Breast epithelium (tissue), 4 donors: ENCODE results near the gene PTPN22. TPM values are rescaled to one million over a fixed set of nuclear protein-coding genes. Genes with fewer than 3 reads are reported as not detected.

Experiments
- DNase-seq, 2 donors: peaks; one replicate each; pipeline ENCODE4 v3.0.0-alpha.2; 2019; ENCODE audit warnings: low spot score in 2 of 2
- H3K27ac ChIP-seq, 2 donors: fragments of 200-600 bp; sonication (generic) in 1 of 2; one replicate each; pipeline ENCODE4 v1.5.1; 2016 to 2019; ENCODE audit warnings: mild to moderate bottlenecking in 1 of 2
- H3K27me3 ChIP-seq, 2 donors: fragments of 200-600 bp; sonication (generic) in 1 of 2; one replicate each; pipeline versions ENCODE4 v1.5.1 to v1.6.0; 2017 to 2019; ENCODE audit warnings: control low read depth in 1 of 2, mild to moderate bottlenecking in 1 of 2
- H3K36me3 ChIP-seq: fragments of 200-600 bp; one replicate; pipeline ENCODE4 v1.5.1; 2019
- H3K4me1 ChIP-seq, 2 donors: fragments of 200-600 bp; sonication (generic); one replicate each; pipeline ENCODE4 v1.5.1; 2016 to 2019; ENCODE audit warnings: control low read depth in 1 of 2
- H3K4me3 ChIP-seq, 3 donors: fragments of 200-600 bp; sonication (generic); 1 replicate in 2 of 3; 2 replicates in 1 of 3; pipeline ENCODE4 v1.5.1; 2016 to 2019; ENCODE audit warnings: mild to moderate bottlenecking in 3 of 3, moderate library complexity in 2 of 3
- H3K9me3 ChIP-seq, 2 donors: fragments of 200-600 bp; sonication (generic) in 1 of 2; one replicate each; pipeline ENCODE4 v1.5.1; 2016 to 2019; ENCODE audit warnings: control low read depth in 1 of 2
- CTCF ChIP-seq, 3 donors: fragments of 450-650 bp; IDR thresholded peaks; one replicate each; pipeline ENCODE4 v1.5.1; 2016 to 2017; ENCODE audit warnings: antibody characterized with exemption in 3 of 3, mild to moderate bottlenecking in 3 of 3, moderate library complexity in 3 of 3
- POLR2A ChIP-seq: fragments of 450-650 bp; IDR thresholded peaks from one replicate; pipeline ENCODE4 v1.6.1; 2016; ENCODE audit warnings: antibody characterized with exemption, mild to moderate bottlenecking, moderate library complexity
- POLR2AphosphoS5 ChIP-seq, 3 donors: sonication (generic); formaldehyde crosslinking; IDR thresholded peaks; one replicate each; pipeline ENCODE4 v1.6.1; 2017; ENCODE audit warnings: antibody characterized with exemption in 3 of 3
- intact Hi-C: fragments of 100-400 bp; cut with DNase I; formaldehyde crosslinking; loops from one replicate; pipeline ENCODE4 v1.15.1; 2023; ENCODE audit warnings: low total_unique reads
- total RNA-seq, 3 donors: library from RNA; depleted of rRNA; stranded (reverse); fragments of >200 nt; gene quantifications; one replicate each; pipeline ENCODE4 v1.1.0, GENCODE V29; 2016

Gene PTPN22
- total RNA-seq, 3 donors from 2014 or later = 3.4 to 7.2 (median 3.6) TPM

DNA sequence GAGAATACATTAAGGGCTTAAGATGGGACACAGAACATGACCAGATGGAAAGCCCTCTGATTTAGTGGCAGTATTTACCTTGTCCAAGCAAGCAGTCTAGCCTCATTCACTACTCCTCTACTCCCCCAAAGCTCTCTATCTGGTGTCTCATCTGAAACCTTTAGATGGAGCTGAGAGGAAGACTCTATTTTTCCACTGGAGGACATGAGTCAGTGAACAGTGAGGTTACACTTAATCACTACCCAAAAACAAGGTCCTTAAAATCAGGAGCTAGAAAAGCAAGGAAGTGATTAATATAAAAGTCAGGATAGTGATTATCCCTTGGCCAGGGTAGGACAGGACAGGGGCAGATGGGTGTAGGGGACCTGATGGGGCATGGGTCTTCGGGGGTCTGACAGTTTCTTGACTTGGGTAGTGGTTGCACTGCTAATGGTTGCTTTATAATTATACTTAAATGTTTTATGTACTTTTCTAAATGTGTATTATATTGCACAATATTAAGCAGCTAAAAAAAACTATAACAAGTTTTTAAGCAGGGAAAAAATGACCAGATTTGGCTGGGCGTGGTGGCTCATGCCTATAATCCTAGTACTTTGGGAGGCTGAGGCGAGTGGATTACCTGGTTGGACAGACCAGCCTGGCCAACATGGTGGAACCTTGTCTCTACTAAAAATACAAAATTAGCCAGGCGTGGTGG, 3.0 kb downstream of the PTPN22 start:
- H3K4me3 ChIP-seq = no peak overlapping the region
- no peaks in the 10 kb centered on the region for H3K9me3 ChIP-seq
- TF ChIP-seq POLR2AphosphoS5 (IDR thresholded peaks at IDR 0.05) = no peak
- no peak for TF ChIP-seq POLR2A
- no peak overlapping the region for H3K27ac ChIP-seq
- intact Hi-C loops = loop anchor here (10.0 kb wide), 1 partner anchor 796 kb away; no protein-coding TSS in a partner anchor
- H3K27me3 ChIP-seq = no peaks in the 10 kb centered on the region
- DNase-seq = no peak
- no peaks in the 10 kb centered on the region for H3K4me1 ChIP-seq
- H3K36me3 ChIP-seq = no peaks in the 10 kb centered on the region

DNA sequence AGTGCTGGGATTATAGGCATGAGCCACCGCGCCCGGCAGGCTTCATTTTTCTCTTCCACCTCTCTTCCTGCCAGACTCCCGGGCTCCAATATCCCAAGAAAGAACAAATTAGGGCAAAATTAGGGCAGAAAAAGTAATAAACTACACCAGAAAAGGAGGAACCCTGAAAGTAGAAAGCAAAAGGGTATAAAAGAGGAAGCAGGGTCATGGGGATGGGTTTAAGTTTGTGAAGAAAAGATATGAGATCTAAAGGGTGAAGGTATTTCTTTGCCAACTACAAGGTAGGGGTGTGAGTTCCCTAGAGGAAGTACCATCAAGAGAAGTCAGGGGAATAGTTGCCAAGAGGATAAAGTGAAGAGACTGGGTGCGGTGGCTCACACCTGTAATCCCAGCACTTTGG, 9.9 kb downstream of the PTPN22 start:
- no peak overlapping the region for H3K27ac ChIP-seq
- DNase-seq = no peak
- no peaks in the 10 kb centered on the region for H3K27me3 ChIP-seq
- H3K9me3 ChIP-seq = no peaks in the 10 kb centered on the region
- H3K4me3 ChIP-seq = no peak overlapping the region
- intact Hi-C loops = loop anchor here (10.0 kb wide), 1 partner anchor 803 kb away; no protein-coding TSS in a partner anchor
- no peaks in the 10 kb centered on the region for H3K36me3 ChIP-seq
- TF ChIP-seq POLR2AphosphoS5 (IDR thresholded peaks at IDR 0.05) = no peak
- no peak for TF ChIP-seq POLR2A
- no peak for TF ChIP-seq CTCF (IDR thresholded peaks at IDR 0.05)
- H3K4me1 ChIP-seq = no peaks in the 10 kb centered on the region

DNA sequence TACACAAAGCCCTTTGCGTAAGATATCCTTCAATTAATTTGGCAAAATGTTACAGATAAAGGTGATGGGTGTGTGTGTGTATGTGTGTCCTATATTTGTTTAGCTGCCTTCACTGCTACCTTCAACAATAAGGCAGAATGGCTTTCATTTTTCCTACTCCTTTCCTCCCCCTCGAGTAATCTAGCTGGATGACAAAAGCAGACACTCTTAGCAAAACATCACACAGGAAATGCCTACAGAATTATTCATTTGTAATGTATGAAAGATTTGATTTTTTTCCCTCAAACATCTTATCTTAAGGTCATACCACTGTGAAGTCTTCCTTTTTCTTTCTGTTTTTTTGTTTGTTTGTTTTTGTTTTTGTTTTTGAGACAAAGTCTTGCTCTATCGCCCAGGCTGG, 10.6 kb downstream of the PTPN22 start:
- TF ChIP-seq CTCF (IDR thresholded peaks at IDR 0.05) = no peak
- no peak for TF ChIP-seq POLR2A
- TF ChIP-seq POLR2AphosphoS5 (IDR thresholded peaks at IDR 0.05) = no peak
- intact Hi-C loops = loop anchor here (10.0 kb wide), 1 partner anchor 804 kb away; no protein-coding TSS in a partner anchor
- Histone ChIP-seq H3K4me3 (no peak overlapping the region), H3K36me3 (no peaks in the 10 kb centered on the region), H3K27me3 (no peaks in the 10 kb centered on the region), H3K9me3 (no peaks in the 10 kb centered on the region), H3K27ac (no peak overlapping the region), H3K4me1 (no peaks in the 10 kb centered on the region)
- DNase-seq = no peak

GRCh38 chr1:113859478-113860175, 11.9 kb downstream of the PTPN22 start:
- no peak for DNase-seq
- no peaks in the 10 kb centered on the region for H3K36me3 ChIP-seq
- H3K27ac ChIP-seq = no peak overlapping the region
- no peaks in the 10 kb centered on the region for H3K9me3 ChIP-seq
- H3K4me3 ChIP-seq = no peak overlapping the region
- no peak for TF ChIP-seq CTCF (IDR thresholded peaks at IDR 0.05)
- no peak for TF ChIP-seq POLR2A
- TF ChIP-seq POLR2AphosphoS5 (IDR thresholded peaks at IDR 0.05) = no peak
- H3K4me1 ChIP-seq = no peaks in the 10 kb centered on the region
- H3K27me3 ChIP-seq = no peaks in the 10 kb centered on the region
- intact Hi-C loops = loop anchor here (10.0 kb wide), 1 partner anchor 805 kb away; no protein-coding TSS in a partner anchor

- Histone ChIP-seq H3K4me3 (no peak overlapping the region), H3K4me1 (no peaks in the 10 kb centered on the region), H3K27ac (no peak overlapping the region), H3K9me3 (no peaks in the 10 kb centered on the region), H3K36me3 (no peaks in the 10 kb centered on the region), H3K27me3 (no peaks in the 10 kb centered on the region)
- intact Hi-C loops = no loop called here
- TF ChIP-seq POLR2A = no peak
- no peak for TF ChIP-seq CTCF (IDR thresholded peaks at IDR 0.05)
- TF ChIP-seq POLR2AphosphoS5 (IDR thresholded peaks at IDR 0.05) = no peak
- no peak for DNase-seq
These were observed 12.5 kb downstream of the PTPN22 start for GRCh38 chr1:113858982-113859381.
